Motor neuron (in vitro differentiated cells): ENCODE measurements around the gene EGFL7. TPM values are rescaled to one million over a fixed set of nuclear protein-coding genes. Genes with fewer than 3 reads are reported as not detected.

Source experiments
- ATAC-seq, 8 experiments: fragments of 200-7000 bp; cut with Tn5 transposase; replicated peaks in 6 of 8; 2 replicates each; pipeline ENCODE4 v1.8.0; 2021; ENCODE audit warnings: mild to moderate bottlenecking in 8 of 8, moderate library complexity in 8 of 8
- H3K27ac ChIP-seq, 2 donors: fragments of 250-450 bp; sonication (Bioruptor Pico); 2 replicates each; pipeline ENCODE4 v1.9.0; 2021; ENCODE audit warnings: antibody characterized with exemption in 2 of 2, mild to moderate bottlenecking in 2 of 2, moderate library complexity in 1 of 2
- H3K4me1 ChIP-seq, 2 donors: fragments of 250-450 bp; sonication (Bioruptor Pico); replicated peaks in 1 of 2; 2 replicates each; pipeline ENCODE4 v1.6.1; 2021; ENCODE audit warnings: antibody characterized with exemption in 2 of 2, mild to moderate bottlenecking in 2 of 2, moderate library complexity in 1 of 2
- H3K4me3 ChIP-seq, 5 donors: fragments of 250-450 bp; sonication (Bioruptor Pico); 2 replicates each; pipeline ENCODE4 v1.9.0; 2021; ENCODE audit warnings: antibody characterized with exemption in 5 of 5, mild to moderate bottlenecking in 5 of 5, moderate library complexity in 4 of 5
- WGBS, 10 experiments: fragments of 450-650 bp; shearing (Covaris generic); methylation state at CpG; one replicate each; pipeline ENCODE4 v1.0.0; 2022; 5-methylcytosine and 5-hydroxymethylcytosine counted together
- in situ Hi-C, 9 experiments: fragments of 400-800 bp; cut with MboI; loops; one replicate each; pipeline ENCODE4 v1.15.0; 2021; ENCODE audit warnings: low sequenced_read_pairs in 9 of 9, low pct_unique_long_range_greater_than_20kb in 2 of 9; ENCODE audit not compliant: unreplicated experiment in 9 of 9
- total RNA-seq, 8 experiments: library from RNA; unstranded; fragments of 300-600 nt; gene quantifications; 2 replicates each; pipeline versions ENCODE4 v1.2.3 to v1.2.4, GENCODE V29; 2022

EGFL7 gene
- total RNA-seq, 8 experiments from 2014 or later: 0.50 to 21.9 (median 4.7) TPM

- in situ Hi-C loops: loop anchor here in 2 of 9 experiments (25.0 kb wide), 1 partner anchor 155 kb away; the partner anchor contains the start of gene SEC16A (in 2 of the 2)
- 54 to 93% (median 80%) methylated on average over 1 to 7 of the region's 7 CpGs; no CpG with 5 or more reads in 1 of the 10 experiments for WGBS, 10 experiments
- H3K27ac ChIP-seq: no peak overlapping the region
- H3K4me1 ChIP-seq: peaks cover 20 to 22% of the 10 kb centered on the region in 2 donors
- no peak for ATAC-seq
- no peak overlapping the region for H3K4me3 ChIP-seq
Observed at GRCh38 chr9:136642439-136642921, 20.2 kb upstream of the EGFL7 start.

- ATAC-seq: peak in 7 of 8 experiments; percentile 6 to 40 (median 24)
- H3K4me3 ChIP-seq: no peak overlapping the region
- 53 to 100% (median 76%) methylated on average over 1 to 11 of the region's 31 CpGs; no CpG with 5 or more reads in 1 of the 10 experiments for WGBS, 10 experiments
- in situ Hi-C loops: loop anchor here in 2 of 9 experiments (25.0 kb wide), 1 partner anchor 156 kb away; the partner anchor contains the start of gene SEC16A (in 2 of the 2)
- peaks cover 20 to 22% of the 10 kb centered on the region in 2 donors for H3K4me1 ChIP-seq
- no peak overlapping the region for H3K27ac ChIP-seq
Observed at GRCh38 chr9:136643596-136644342, 18.9 kb upstream of the EGFL7 start.

DNA sequence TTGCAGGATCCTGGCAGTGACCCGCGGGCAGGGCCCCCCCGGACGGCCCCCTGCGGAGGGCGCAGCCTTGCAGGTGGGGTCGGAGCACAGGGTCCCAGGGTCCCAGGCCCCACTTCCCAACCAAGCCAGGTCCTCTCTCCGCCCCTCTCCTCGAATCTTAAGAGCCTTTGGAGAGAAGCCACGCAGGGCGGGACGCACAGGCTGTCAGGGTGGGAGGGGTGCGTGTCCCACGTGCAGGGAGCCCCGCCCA lies 18.4 kb upstream of the EGFL7 start:
- Histone ChIP-seq H3K4me1 (peaks cover 20 to 22% of the 10 kb centered on the region in 2 donors), H3K4me3 (no peak overlapping the region), H3K27ac (no peak overlapping the region)
- in situ Hi-C loops: loop anchor here in 2 of 9 experiments (25.0 kb wide), 1 partner anchor 157 kb away; the partner anchor contains the start of gene SEC16A (in 2 of the 2)
- 0% methylated on average over 1 of the region's 15 CpGs; no CpG with 5 or more reads in 9 of the 10 experiments for WGBS, 10 experiments
- peak in 1 of 8 experiments; percentile 83 for ATAC-seq

DNA sequence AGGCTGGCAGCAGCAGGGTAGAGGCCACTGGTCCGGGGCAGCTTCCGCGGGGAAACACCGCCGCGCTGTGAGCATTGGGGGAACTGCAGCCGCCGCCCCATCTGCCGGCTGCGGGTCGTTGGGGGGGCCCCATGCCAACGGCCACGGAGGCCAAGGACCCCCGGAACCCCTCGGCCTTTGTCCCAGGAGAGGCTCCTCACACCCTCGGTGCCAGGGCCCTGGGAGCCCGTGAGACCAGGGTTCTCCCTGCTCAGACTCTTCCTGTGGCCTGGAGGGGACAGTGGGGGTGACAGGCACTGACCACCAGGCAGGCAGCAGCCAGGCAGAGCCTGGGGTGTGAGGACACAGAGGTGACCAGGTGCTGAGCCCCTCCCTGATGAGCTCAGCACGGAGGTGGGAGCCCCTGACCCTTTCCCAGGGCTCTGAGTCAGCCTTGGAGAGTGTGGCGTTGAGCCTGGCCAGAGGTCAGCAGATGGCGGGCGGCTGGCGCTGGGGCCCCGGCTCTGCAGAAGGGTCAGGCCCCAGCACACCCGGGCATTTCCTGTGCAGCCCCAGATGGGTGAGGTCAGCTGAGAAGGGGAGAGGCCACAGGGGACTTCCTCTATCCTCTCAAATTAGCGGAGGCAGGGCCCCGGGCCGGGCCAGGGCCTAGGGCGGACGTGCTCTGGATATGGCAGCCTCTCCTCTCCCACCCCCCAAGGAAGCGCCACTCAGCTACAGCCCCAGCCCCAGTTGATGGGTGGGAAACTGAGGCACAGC lies 17.9 kb upstream of the EGFL7 start:
- no peak overlapping the region for H3K4me3 ChIP-seq
- peaks cover 20 to 22% of the 10 kb centered on the region in 2 donors for H3K4me1 ChIP-seq
- WGBS, 10 experiments: 10 to 57% methylated on average over 2 to 6 of the region's 30 CpGs; no CpG with 5 or more reads in 8 of the 10 experiments
- no peak overlapping the region for H3K27ac ChIP-seq
- in situ Hi-C loops: loop anchor here in 2 of 9 experiments (25.0 kb wide), 1 partner anchor 157 kb away; the partner anchor contains the start of gene SEC16A (in 2 of the 2)
- ATAC-seq: peak; percentile 53 to 99 (median 82)

- ATAC-seq: peak in 2 of 8 experiments; percentile 1 to 4
- peaks cover 20 to 22% of the 10 kb centered on the region in 2 donors for H3K4me1 ChIP-seq
- WGBS, 10 experiments: no CpG with 5 or more reads among the region's 18 CpGs
- H3K4me3 ChIP-seq: no peak overlapping the region
- H3K27ac ChIP-seq: no peak overlapping the region
- in situ Hi-C loops: loop anchor here in 2 of 9 experiments (25.0 kb wide), 1 partner anchor 158 kb away; the partner anchor contains the start of gene SEC16A (in 2 of the 2)
Observed at GRCh38 chr9:136645352-136645902, 17.3 kb upstream of the EGFL7 start.

- peaks cover 20 to 22% of the 10 kb centered on the region in 2 donors for H3K4me1 ChIP-seq
- in situ Hi-C loops: loop anchor here in 2 of 9 experiments (25.0 kb wide), 1 partner anchor 159 kb away; the partner anchor contains the start of gene SEC16A (in 2 of the 2)
- no peak overlapping the region for H3K4me3 ChIP-seq
- no CpG with 5 or more reads among the region's 40 CpGs for WGBS, 10 experiments
- H3K27ac ChIP-seq: peak overlapping the region in 1 of 2 donors; percentile 2
- peak in 6 of 8 experiments; percentile 29 to 49 (median 40) for ATAC-seq
Observed at GRCh38 chr9:136645903-136646754, 16.6 kb upstream of the EGFL7 start.

- 69 to 100% (median 88%) methylated on average over 2 to 9 of the region's 29 CpGs; no CpG with 5 or more reads in 5 of the 10 experiments for WGBS, 10 experiments
- no peak overlapping the region for H3K4me3 ChIP-seq
- H3K4me1 ChIP-seq: peaks cover 20 to 22% of the 10 kb centered on the region in 2 donors
- in situ Hi-C loops: loop anchor here in 2 of 9 experiments (25.0 kb wide), 1 partner anchor 160 kb away; the partner anchor contains the start of gene SEC16A (in 2 of the 2)
- H3K27ac ChIP-seq: no peak overlapping the region
- ATAC-seq: no peak
Observed at GRCh38 chr9:136646827-136647711, 15.6 kb upstream of the EGFL7 start.

GRCh38 chr9:136648751-136649150 lies 14.0 kb upstream of the EGFL7 start:
- peaks cover 22 to 25% of the 10 kb centered on the region in 2 donors for H3K4me1 ChIP-seq
- no peak overlapping the region for H3K4me3 ChIP-seq
- 21 to 100% (median 60%) methylated on average over 1 to 12 of the region's 16 CpGs; no CpG with 5 or more reads in 4 of the 10 experiments for whole genome bisulfite sequencing, 10 experiments
- no peak for ATAC-seq
- in situ Hi-C loops: loop anchor here in 2 of 9 experiments (25.0 kb wide), 1 partner anchor 161 kb away; the partner anchor contains the start of gene SEC16A (in 2 of the 2)
- H3K27ac ChIP-seq: no peak overlapping the region

- ATAC-seq: no peak
- H3K4me1 ChIP-seq: peaks cover 9 to 16% of the 10 kb centered on the region in 2 donors
- H3K4me3 ChIP-seq: no peak overlapping the region
- 60 to 100% (median 100%) methylated on average over 1 to 3 of the region's 8 CpGs; no CpG with 5 or more reads in 7 of the 10 experiments for WGBS, 10 experiments
- in situ Hi-C loops: no loop called here
- H3K27ac ChIP-seq: no peak overlapping the region
Observed at GRCh38 chr9:136650021-136650420, 12.7 kb upstream of the EGFL7 start.

DNA sequence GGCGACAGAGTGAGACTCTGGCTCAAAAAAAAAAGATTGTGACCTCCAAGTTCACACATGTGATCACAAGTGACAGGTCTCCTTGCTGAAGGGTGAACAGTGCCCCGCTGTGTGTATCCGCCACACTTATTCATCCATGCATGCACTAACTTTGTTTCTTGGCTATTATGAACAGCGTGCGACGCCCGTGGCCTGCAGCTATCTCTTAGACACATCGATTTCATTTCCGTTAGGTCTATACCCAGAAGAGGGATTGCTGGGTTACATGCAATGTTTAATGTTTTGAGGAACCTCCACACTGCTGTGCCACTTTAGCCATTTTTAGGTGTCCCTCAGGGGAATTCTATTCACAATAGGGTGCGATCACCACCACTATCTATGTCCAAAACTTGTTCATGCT lies 12.1 kb upstream of the EGFL7 start:
- 65 to 100% (median 90%) methylated on average over 1 to 8 of the region's 10 CpGs; no CpG with 5 or more reads in 4 of the 10 experiments for WGBS, 10 experiments
- Histone ChIP-seq H3K4me3 (no peak overlapping the region), H3K27ac (no peak overlapping the region), H3K4me1 (peaks cover 11 to 16% of the 10 kb centered on the region in 2 donors)
- peak in 1 of 8 experiments; percentile 32 for ATAC-seq
- in situ Hi-C loops: no loop called here

DNA sequence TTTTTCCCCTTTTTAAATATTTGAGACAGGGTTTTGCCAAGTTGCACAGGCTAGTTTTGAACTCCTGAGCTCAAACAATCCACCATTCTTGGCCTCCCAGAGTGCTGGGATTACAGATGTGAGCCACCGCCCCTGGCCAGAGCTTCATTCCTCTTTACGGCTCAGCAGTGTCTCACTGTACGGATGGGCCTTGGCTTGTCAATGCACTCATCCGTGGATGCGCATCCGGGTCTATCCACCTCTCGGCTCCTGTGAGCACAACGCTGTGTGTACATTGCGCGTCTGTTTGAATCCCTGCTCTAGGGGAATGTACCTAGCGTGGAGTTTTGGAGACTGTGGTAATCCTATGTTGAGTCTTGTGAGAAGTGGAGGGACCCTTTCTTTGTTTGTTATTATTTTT lies 10.9 kb upstream of the EGFL7 start:
- peak in 1 of 8 experiments; percentile 24 for ATAC-seq
- H3K4me3 ChIP-seq: no peak overlapping the region
- H3K4me1 ChIP-seq: peaks cover 6 to 7% of the 10 kb centered on the region in 2 donors
- in situ Hi-C loops: no loop called here
- 67 to 98% (median 90%) methylated on average over 2 to 9 of the region's 11 CpGs; no CpG with 5 or more reads in 1 of the 10 experiments for WGBS, 10 experiments
- no peak overlapping the region for H3K27ac ChIP-seq
